Fibroblast of mammary gland (primary cell): Measurements from ENCODE around the gene GDE1.

ENCODE experiments used
- DNase-seq: peaks from one replicate; pipeline ENCODE4 v3.0.0-alpha.2; 2010; ENCODE audit warnings: low read depth
- H3K4me3 ChIP-seq: 2 replicates; pipeline ENCODE4 v1.5.1; 2011; ENCODE audit warnings: low read depth, mild to moderate bottlenecking, low read length, moderate library complexity; ENCODE audit not compliant: control insufficient read depth
- TF ChIP-seq, protein P1 (sequence below): conservative IDR thresholded peaks from 2 replicates; pipeline ENCODE4 v1.5.1; 2011; ENCODE audit warnings: low read depth, low read length, inconsistent platforms; ENCODE audit not compliant: control insufficient read depth, insufficient read depth

The GDE1 gene

DNA sequence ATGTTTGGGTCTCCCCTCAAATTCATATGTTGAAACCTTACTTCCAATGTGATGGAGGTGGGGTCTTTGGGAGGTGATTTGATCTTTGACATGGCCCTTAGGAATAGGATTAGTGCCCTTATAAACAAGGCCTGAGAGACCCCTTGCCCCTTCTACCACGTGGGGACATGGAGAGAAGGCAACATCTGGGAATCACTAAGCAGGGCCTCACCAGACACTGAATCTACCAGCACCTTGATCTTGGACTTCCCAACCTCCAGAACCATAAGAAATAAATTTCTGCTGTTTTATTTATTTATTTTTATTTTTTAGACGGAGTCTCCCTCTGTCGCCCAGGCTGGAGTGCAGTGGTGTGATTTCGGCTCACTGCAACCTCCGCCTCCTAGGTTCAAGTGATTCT is 40.1 kb downstream of the GDE1 start:
- no peak overlapping the region for H3K4me3 ChIP-seq
- DNase-seq = no peak
- TF ChIP-seq, protein P1, sequence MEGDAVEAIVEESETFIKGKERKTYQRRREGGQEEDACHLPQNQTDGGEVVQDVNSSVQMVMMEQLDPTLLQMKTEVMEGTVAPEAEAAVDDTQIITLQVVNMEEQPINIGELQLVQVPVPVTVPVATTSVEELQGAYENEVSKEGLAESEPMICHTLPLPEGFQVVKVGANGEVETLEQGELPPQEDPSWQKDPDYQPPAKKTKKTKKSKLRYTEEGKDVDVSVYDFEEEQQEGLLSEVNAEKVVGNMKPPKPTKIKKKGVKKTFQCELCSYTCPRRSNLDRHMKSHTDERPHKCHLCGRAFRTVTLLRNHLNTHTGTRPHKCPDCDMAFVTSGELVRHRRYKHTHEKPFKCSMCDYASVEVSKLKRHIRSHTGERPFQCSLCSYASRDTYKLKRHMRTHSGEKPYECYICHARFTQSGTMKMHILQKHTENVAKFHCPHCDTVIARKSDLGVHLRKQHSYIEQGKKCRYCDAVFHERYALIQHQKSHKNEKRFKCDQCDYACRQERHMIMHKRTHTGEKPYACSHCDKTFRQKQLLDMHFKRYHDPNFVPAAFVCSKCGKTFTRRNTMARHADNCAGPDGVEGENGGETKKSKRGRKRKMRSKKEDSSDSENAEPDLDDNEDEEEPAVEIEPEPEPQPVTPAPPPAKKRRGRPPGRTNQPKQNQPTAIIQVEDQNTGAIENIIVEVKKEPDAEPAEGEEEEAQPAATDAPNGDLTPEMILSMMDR = no peak

DNA sequence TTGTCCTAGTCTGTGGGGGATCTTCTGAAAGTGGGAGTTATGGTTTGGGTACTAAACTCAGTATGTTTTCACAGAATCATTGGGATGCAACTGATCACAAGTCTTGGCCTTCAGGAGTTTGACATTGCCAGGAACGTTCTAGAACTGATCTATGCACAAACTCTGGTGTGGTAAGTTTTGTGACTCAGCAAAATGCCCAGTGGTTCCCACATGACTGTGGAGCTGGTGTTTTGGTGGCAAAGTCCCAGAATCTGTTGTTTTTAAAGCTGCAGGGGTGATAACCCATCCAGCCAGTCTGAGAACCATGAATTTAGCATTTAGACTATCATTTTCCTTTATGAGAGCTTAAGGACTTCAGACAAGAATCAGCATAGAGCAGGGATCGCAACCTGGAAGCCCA is 40.6 kb downstream of the GDE1 start:
- H3K4me3 ChIP-seq = no peak overlapping the region
- TF ChIP-seq, protein P1 = no peak
- DNase-seq = peak; percentile 9

DNA sequence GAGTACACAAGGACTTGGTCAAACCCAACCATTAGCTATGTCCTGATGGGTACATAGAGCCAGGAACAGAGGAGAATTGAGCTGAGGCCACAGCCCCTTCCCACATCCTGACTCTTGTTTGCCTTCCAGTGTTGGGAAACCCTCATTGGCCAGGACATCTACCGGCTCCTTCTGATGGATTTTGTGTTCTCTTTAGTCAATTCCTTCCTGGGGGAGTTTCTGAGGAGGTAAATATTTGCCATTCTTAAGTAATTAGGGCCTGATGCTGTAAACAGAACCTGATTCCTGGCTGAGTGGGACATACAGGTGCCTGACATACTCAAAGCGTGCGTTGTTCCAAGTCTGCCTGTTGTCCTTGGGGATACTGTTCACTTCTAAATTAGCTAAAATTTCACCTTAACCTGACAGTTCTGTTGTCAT is 42.6 kb downstream of the GDE1 start:
- TF ChIP-seq, protein P1 = no peak
- no peak overlapping the region for H3K4me3 ChIP-seq

DNA sequence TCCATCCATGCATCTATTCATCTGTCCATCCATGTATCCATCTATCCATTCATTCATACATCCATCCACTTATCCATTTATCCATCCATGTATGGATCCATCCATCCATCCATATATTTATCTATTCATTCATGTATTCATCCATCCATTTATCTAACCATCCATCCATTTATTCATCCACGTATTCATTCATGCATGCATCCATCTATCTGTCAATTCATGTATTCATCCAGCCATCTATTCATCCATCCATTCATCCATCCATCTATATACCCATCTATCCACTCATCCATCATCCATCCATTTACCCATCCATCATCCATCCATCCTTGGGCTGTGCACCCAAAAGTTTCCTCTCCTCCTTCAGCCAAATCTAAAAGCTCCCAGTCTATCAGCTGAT is 43.4 kb downstream of the GDE1 start:
- H3K4me3 ChIP-seq = no peak overlapping the region
- TF ChIP-seq, protein P1 = no peak
- no peak for DNase-seq

More for the DNA sequence above, 42.6 kb downstream of the GDE1 start:
- DNase-seq = no peak

DNA sequence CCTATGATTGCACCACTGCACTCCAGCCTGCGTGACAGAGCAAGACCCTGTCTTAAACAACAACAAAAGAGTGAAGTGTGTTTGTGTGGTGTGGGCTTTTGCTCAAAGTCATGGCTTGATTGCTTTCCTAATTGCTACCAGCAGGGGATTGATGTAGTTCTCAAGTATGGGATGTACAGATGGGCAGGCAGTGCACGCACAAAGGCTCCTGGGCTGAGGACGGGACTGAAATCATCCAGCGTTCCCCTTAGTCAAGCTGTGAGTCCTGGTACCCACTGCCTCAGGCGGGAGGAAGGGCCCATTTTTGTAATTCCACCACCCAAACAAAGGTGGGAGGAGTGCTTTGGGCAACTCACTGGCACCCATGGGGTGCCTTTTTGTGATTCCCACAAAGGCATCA is 47.3 kb downstream of the GDE1 start:
- no peak overlapping the region for H3K4me3 ChIP-seq
- TF ChIP-seq, protein P1 = no peak
- DNase-seq = no peak

DNA sequence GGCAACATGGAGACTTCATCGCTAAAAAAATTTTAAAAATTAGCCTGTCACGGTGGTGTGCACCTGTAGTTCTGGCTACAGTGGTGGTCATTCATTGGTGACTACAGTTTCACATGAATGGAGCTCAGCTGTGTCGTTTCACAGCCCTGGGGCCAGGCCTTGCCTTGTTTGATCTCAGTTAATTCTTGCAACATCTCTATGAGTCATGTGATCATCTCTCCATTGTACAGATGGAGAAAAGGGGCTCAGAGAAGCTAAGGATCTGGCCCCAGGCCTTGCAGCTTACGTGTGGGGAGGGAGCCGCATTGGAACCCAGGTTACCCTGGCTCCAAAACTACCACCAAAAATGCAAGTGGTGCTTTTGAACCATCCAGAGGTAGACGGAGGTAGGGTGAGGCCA is 49.4 kb downstream of the GDE1 start:
- no peak for DNase-seq
- TF ChIP-seq, protein P1 = no peak
- H3K4me3 ChIP-seq = no peak overlapping the region

DNA sequence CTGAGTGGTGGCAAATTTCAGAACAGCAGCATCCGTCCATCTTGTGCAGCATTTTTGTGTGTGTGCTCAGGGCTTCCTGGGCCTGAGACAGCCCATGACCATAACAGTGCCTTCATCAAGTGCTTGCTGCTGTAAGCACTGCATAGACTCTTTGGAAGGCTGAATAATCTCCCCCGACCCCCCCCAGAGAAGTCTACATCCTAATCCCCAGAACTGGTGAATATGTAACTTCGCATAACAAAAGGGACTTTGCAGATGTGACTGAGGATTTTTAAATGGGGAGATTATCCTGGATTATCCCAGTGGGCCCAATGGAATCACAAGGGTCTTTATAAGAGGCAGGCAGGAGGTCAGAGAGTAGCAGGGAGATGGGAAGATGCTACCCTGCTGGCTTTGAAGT is 53.6 kb downstream of the GDE1 start:
- no peak overlapping the region for H3K4me3 ChIP-seq
- no peak for DNase-seq
- TF ChIP-seq, protein P1 = no peak
